GM12891 (cell line): Measurements from ENCODE around the gene NEB.

Experiments used
- POLR2A ChIP-seq: IDR thresholded peaks from 2 replicates; pipeline ENCODE4 v1.6.1; 2011; ENCODE audit warnings: low read depth, low read length, control low read depth
- SPI1 ChIP-seq: IDR thresholded peaks from 2 replicates; pipeline ENCODE4 v1.6.1; 2011; ENCODE audit warnings: low read depth, low read length, control low read depth
- TAF1 ChIP-seq: IDR thresholded peaks from 2 replicates; pipeline ENCODE4 v1.6.1; 2011; ENCODE audit warnings: low read depth, low read length, control low read depth

- TF ChIP-seq POLR2A (no peak), TAF1 (no peak), SPI1 (no peak)
Measured at GRCh38 chr2:151783133-151783520, 48.9 kb upstream of the NEB start.
